22Rv1 (cell line): ENCODE measurements around the gene MAML3.

Source experiments
- ZFX ChIP-seq: fragments of 450-650 bp; IDR thresholded peaks from 2 replicates; pipeline ENCODE4 v1.6.1; 2017; ENCODE audit warnings: antibody characterized with exemption, borderline replicate concordance
- TF ChIP-seq, protein P1 (sequence below): fragments of 450-650 bp; IDR thresholded peaks from 2 replicates; pipeline ENCODE4 v1.5.1; 2017; ENCODE audit warnings: mild to moderate bottlenecking

DNA sequence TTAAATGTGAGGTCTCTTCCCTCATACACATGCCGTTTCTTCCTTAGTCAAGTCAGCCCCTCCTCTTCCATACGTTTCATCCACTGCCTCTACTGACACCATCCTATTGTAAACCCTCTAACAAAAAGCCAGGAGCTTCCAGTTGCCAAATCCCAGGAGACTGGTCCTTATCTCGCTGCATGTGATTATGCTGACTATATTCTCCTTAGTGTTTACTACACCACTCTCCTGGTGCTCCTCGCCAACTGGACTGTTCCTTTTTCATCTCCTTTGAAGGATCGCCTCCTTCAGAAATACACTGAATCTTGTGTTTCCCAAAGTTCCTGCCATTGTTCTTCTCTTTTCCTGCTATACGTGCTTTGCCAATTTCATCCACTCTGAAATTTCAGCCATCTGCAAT, 27.7 kb downstream of the MAML3 start:
- TF ChIP-seq, protein P1, sequence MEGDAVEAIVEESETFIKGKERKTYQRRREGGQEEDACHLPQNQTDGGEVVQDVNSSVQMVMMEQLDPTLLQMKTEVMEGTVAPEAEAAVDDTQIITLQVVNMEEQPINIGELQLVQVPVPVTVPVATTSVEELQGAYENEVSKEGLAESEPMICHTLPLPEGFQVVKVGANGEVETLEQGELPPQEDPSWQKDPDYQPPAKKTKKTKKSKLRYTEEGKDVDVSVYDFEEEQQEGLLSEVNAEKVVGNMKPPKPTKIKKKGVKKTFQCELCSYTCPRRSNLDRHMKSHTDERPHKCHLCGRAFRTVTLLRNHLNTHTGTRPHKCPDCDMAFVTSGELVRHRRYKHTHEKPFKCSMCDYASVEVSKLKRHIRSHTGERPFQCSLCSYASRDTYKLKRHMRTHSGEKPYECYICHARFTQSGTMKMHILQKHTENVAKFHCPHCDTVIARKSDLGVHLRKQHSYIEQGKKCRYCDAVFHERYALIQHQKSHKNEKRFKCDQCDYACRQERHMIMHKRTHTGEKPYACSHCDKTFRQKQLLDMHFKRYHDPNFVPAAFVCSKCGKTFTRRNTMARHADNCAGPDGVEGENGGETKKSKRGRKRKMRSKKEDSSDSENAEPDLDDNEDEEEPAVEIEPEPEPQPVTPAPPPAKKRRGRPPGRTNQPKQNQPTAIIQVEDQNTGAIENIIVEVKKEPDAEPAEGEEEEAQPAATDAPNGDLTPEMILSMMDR = no peak
- no peak for TF ChIP-seq ZFX
